ENCODE data around the gene SLC35A2. TPM values are rescaled to one million over a fixed set of nuclear protein-coding genes. Genes with fewer than 3 reads are reported as not detected.

SLC35A2 gene
- total RNA-seq, 2 experiments from 2014 or later: 14.8 to 15.3 TPM

- no peak for DNase-seq
- ChIA-PET POLR2A (interaction anchor here (0.6 kb wide), 2 partner anchors 15 to 101 kb away, joined by 3 read pairs; partner anchors contain the start of gene GRIPAP1), CTCF (no interaction called here)
- H3K4me1 Mint-ChIP-seq (ENCODE audit: low read depth): peaks cover 11% of the 10 kb centered on the region
- H3K36me3 Mint-ChIP-seq (ENCODE audit: low read depth): peaks cover 28% of the 10 kb centered on the region
- no peak overlapping the region for H3K27ac Mint-ChIP-seq
- no peaks in the 10 kb centered on the region for H3K9me3 Mint-ChIP-seq (ENCODE audit: insufficient read depth)
- no peaks in the 10 kb centered on the region for H3K27me3 Mint-ChIP-seq (ENCODE audit: low read depth)
- ATAC-seq: no peak
- H3K4me3 Mint-ChIP-seq: no peak overlapping the region
Measured at GRCh38 chrX:48901069-48901468, 10.4 kb downstream of the SLC35A2 start.

DNA sequence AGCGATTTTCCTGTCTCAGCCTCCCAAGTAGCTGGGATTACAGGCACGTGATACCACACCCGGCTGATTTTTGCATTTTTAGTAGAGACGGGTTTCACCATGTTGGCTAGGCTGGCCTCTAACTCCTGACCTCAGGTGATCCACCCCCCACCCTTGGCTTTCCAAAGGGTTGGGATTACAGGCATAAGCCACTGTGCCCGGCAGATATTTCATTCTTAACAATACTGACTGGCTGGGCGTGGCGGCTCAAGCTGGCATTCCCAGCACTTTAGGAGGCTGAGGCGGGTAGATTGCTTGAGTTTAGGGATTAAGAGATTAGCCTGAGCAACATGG is 12.4 kb downstream of the SLC35A2 start:
- Mint-ChIP-seq H3K4me3 (peak overlapping the region; percentile 80), H3K4me1 (ENCODE audit: low read depth) (peaks cover 17% of the 10 kb centered on the region), H3K27me3 (ENCODE audit: low read depth) (no peaks in the 10 kb centered on the region), H3K27ac (no peak overlapping the region), H3K9me3 (ENCODE audit: insufficient read depth) (no peaks in the 10 kb centered on the region), H3K36me3 (ENCODE audit: low read depth) (peaks cover 34% of the 10 kb centered on the region)
- DNase-seq (no peak), ATAC-seq (no peak)
- POLR2A ChIA-PET: interaction anchor here (2.6 kb wide), 1 partner anchor 39 kb away, joined by 14 read pairs; no protein-coding TSS in a partner anchor
- CTCF ChIA-PET: interaction anchor here (2.4 kb wide), 1 partner anchor 251 kb away, joined by 8 read pairs; no protein-coding TSS in a partner anchor

DNA sequence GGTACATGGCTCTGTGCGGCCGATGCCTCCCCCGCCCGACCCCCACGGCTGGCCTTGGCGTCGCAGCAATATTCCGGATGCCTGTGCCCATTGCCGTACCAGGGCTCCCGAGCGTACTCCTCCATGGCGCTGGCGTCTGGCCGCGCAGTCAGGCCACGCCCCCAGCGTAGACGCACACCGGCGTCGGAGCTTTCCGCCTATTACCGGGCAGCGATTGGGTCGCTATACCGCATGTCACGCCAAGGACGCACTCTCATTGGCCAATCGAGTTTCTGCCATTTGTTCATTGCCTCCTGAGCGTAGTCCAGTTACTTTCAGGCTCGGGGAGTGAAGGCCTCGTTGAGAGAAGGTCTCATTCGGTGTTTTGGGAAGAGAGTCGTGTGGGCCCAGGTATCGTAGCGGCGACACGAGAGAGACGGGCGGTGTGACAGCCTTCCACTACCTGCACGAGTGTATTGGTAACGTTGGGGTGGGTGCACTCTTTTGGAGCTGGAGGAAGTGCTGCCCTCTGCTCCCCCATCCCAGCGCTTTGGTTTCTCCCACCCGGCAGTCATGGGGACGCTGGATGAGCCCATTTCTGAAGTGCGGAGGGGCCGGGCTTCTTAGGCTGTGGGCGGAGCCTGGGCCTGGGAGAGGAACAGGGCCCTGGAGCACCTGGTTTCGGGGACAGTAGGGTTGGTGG is 13.7 kb downstream of the SLC35A2 start, which contains the start of the genes PQBP1 and TIMM17B:
Gene PQBP1 (plus strand): TSS at position 306 of the 682 bp plus-strand sequence. CDS start 580 bp downstream, outside the sequence.
Gene TIMM17B (minus strand): TSS at position 144 of the 682 bp plus-strand sequence. CDS start 19 bp downstream, at position 125.
- Mint-ChIP-seq H3K4me3 (peak within 1 kb of the TSS; percentile 80), H3K4me1 (ENCODE audit: low read depth) (peaks cover 17% of the 10 kb centered on the region), H3K9me3 (ENCODE audit: insufficient read depth) (no peaks in the 10 kb centered on the region), H3K27ac (peak within 1 kb of the TSS; percentile 99), H3K36me3 (ENCODE audit: low read depth) (peaks cover 27% of the 10 kb centered on the region), H3K27me3 (ENCODE audit: low read depth) (no peaks in the 10 kb centered on the region)
- DNase-seq: peak; percentile 92
- ChIA-PET CTCF (interaction anchor here (0.7 to 2.4 kb wide), 9 partner anchors 18 to 295 kb away, joined by 3 to 8 read pairs (median 3); no protein-coding TSS in a partner anchor), POLR2A (interaction anchor here (0.6 to 2.6 kb wide), 10 partner anchors 9 to 271 kb away, joined by 3 to 14 read pairs (median 4); partner anchors contain the start of genes SLC35A2 and WAS)
- peak; percentile 95 for ATAC-seq

- peaks cover 20% of the 10 kb centered on the region for H3K4me1 Mint-ChIP-seq (ENCODE audit: low read depth)
- no peaks in the 10 kb centered on the region for H3K27me3 Mint-ChIP-seq (ENCODE audit: low read depth)
- H3K27ac Mint-ChIP-seq: peak overlapping the region; percentile 99
- ChIA-PET POLR2A (interaction anchor here (1.0 to 2.6 kb wide), 8 partner anchors 10 to 225 kb away, joined by 3 to 14 read pairs (median 6); partner anchors contain the start of gene SLC35A2), CTCF (interaction anchor here (1.0 to 2.4 kb wide), 7 partner anchors 43 to 296 kb away, joined by 3 to 8 read pairs (median 3); no protein-coding TSS in a partner anchor)
- no peaks in the 10 kb centered on the region for H3K9me3 Mint-ChIP-seq (ENCODE audit: insufficient read depth)
- H3K4me3 Mint-ChIP-seq: peak overlapping the region; percentile 80
- peaks cover 24% of the 10 kb centered on the region for H3K36me3 Mint-ChIP-seq (ENCODE audit: low read depth)
- peak; percentile 19 for ATAC-seq
- peak; percentile 65 for DNase-seq
Measured at GRCh38 chrX:48897157-48897624, 14.3 kb downstream of the SLC35A2 start.

- no peaks in the 10 kb centered on the region for H3K27me3 Mint-ChIP-seq (ENCODE audit: low read depth)
- CTCF ChIA-PET: interaction anchor here (2.4 kb wide), 1 partner anchor 248 kb away, joined by 8 read pairs; no protein-coding TSS in a partner anchor
- no peaks in the 10 kb centered on the region for H3K9me3 Mint-ChIP-seq (ENCODE audit: insufficient read depth)
- POLR2A ChIA-PET: interaction anchor here (2.6 kb wide), 1 partner anchor 41 kb away, joined by 14 read pairs; no protein-coding TSS in a partner anchor
- DNase-seq (no peak), ATAC-seq (no peak)
- H3K27ac Mint-ChIP-seq: peak overlapping the region; percentile 99
- H3K36me3 Mint-ChIP-seq (ENCODE audit: low read depth): peaks cover 20% of the 10 kb centered on the region
- peaks cover 26% of the 10 kb centered on the region for H3K4me1 Mint-ChIP-seq (ENCODE audit: low read depth)
- peak overlapping the region; percentile 80 for H3K4me3 Mint-ChIP-seq
Measured at GRCh38 chrX:48896611-48897011, 14.8 kb downstream of the SLC35A2 start.

- ChIA-PET POLR2A (no interaction called here), CTCF (no interaction called here)
- Mint-ChIP-seq H3K4me3 (no peak overlapping the region), H3K27me3 (ENCODE audit: low read depth) (no peaks in the 10 kb centered on the region), H3K27ac (no peak overlapping the region), H3K4me1 (ENCODE audit: low read depth) (peaks cover 34% of the 10 kb centered on the region), H3K36me3 (ENCODE audit: low read depth) (peaks cover 17% of the 10 kb centered on the region), H3K9me3 (ENCODE audit: insufficient read depth) (no peaks in the 10 kb centered on the region)
- no peak for ATAC-seq
- DNase-seq: no peak
Measured at GRCh38 chrX:48894891-48895290, 16.6 kb downstream of the SLC35A2 start.

DNA sequence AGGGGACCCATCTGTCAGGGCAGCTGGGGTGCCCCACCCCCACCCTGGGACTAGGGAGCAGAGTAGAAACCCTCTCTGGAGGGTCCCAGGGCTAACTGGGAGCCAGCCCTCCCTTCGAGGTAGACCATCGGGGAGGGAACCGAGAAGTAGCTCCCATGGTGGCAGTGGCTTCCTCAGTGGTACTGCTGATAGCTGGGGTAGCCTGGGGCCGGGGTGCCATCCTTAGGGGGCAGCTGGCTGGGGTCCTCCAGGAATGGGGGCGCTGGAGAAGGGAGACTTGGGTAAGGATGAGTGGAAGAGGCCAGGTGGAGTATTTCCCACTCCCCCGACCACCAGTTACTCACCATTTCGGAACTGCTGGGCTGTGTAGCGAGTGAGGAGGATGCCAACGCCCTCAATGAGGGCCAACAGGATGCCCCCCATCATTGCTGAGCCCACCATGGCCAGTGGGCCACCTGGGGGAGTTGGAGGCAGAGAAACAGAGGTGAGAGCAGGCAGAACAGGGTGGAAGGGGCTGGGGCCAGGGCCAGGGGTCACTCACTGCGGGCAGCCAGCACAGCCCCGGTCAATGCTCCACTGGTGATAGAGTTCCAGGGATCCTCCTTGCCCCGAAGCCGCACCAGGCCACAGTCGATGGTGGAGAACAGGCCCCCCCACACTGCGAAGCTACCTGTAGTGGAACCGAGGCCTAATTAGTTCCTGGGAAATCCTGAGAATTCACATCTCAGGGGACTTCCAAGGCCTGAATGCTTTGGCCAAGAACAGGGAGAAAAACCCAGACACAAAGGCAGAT is 17.7 kb downstream of the SLC35A2 start:
- Mint-ChIP-seq H3K27ac (no peak overlapping the region), H3K4me3 (no peak overlapping the region), H3K27me3 (ENCODE audit: low read depth) (no peaks in the 10 kb centered on the region), H3K36me3 (ENCODE audit: low read depth) (peaks cover 14% of the 10 kb centered on the region), H3K9me3 (ENCODE audit: insufficient read depth) (no peaks in the 10 kb centered on the region), H3K4me1 (ENCODE audit: low read depth) (peaks cover 32% of the 10 kb centered on the region)
- POLR2A ChIA-PET: interaction anchor here (0.9 kb wide), 1 partner anchor 44 kb away, joined by 4 read pairs; no protein-coding TSS in a partner anchor
- DNase-seq (no peak), ATAC-seq (no peak)
- CTCF ChIA-PET: interaction anchor here (0.9 kb wide), 1 partner anchor 245 kb away, joined by 3 read pairs; no protein-coding TSS in a partner anchor

- no peak for ATAC-seq
- Mint-ChIP-seq H3K4me3 (no peak overlapping the region), H3K27me3 (ENCODE audit: low read depth) (no peaks in the 10 kb centered on the region), H3K9me3 (ENCODE audit: insufficient read depth) (no peaks in the 10 kb centered on the region), H3K4me1 (ENCODE audit: low read depth) (peaks cover 31% of the 10 kb centered on the region), H3K27ac (no peak overlapping the region), H3K36me3 (ENCODE audit: low read depth) (peaks cover 8% of the 10 kb centered on the region)
- ChIA-PET POLR2A (no interaction called here), CTCF (interaction anchor here (0.9 to 1.3 kb wide), 2 partner anchors 147 to 245 kb away, joined by 3 to 4 read pairs; no protein-coding TSS in a partner anchor)
- no peak for DNase-seq
Measured at GRCh38 chrX:48892896-48893295, 18.6 kb downstream of the SLC35A2 start.

- ATAC-seq (peak; percentile 91), DNase-seq (peak; percentile 82)
- H3K27ac Mint-ChIP-seq: peak overlapping the region; percentile 52
- ChIA-PET CTCF (interaction anchor here (0.6 to 2.4 kb wide), 9 partner anchors 9 to 276 kb away, joined by 3 to 11 read pairs (median 3); partner anchors contain the start of gene SLC35A2), POLR2A (interaction anchor here (1.0 to 1.6 kb wide), 4 partner anchors 20 to 55 kb away, joined by 3 to 5 read pairs (median 4); partner anchors contain the start of gene SLC35A2)
- no peaks in the 10 kb centered on the region for H3K27me3 Mint-ChIP-seq (ENCODE audit: low read depth)
- H3K4me3 Mint-ChIP-seq: peak overlapping the region; percentile 78
- peaks cover 27% of the 10 kb centered on the region for H3K4me1 Mint-ChIP-seq (ENCODE audit: low read depth)
- peaks cover 8% of the 10 kb centered on the region for H3K36me3 Mint-ChIP-seq (ENCODE audit: low read depth)
- no peaks in the 10 kb centered on the region for H3K9me3 Mint-ChIP-seq (ENCODE audit: insufficient read depth)
Measured at GRCh38 chrX:48891402-48892288, 19.8 kb downstream of the SLC35A2 start.

DNA sequence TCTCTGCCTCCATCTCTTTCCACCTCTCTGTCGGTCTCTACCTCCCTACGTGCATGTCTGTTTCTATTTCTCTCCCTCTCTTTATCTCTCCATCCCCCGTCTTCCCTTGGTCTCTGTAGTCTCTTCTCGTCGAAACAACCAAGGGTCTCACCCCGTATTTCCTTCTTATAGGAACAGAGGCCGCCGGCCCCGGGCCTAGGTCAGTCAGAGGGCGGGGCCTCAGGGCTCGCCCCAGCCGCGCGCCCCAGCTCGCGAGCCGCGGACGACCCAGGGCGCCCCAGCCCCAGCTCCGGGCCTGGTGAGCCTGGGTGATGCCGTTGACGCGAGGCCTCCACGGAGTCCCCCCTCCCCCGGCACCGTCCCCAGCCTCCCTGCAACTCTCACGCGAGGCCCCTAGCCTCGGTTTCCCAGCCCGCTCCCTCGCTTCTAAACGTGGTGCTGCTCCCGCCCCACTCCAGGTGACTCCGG is 20.5 kb downstream of the SLC35A2 start:
- no peaks in the 10 kb centered on the region for H3K9me3 Mint-ChIP-seq (ENCODE audit: insufficient read depth)
- H3K27ac Mint-ChIP-seq: peak overlapping the region; percentile 61
- ChIA-PET CTCF (interaction anchor here (0.6 to 2.4 kb wide), 8 partner anchors 9 to 276 kb away, joined by 3 to 11 read pairs (median 3); partner anchors contain the start of gene SLC35A2), POLR2A (interaction anchor here (1.0 to 1.6 kb wide), 4 partner anchors 21 to 55 kb away, joined by 3 to 5 read pairs (median 4); partner anchors contain the start of gene SLC35A2)
- peaks cover 8% of the 10 kb centered on the region for H3K36me3 Mint-ChIP-seq (ENCODE audit: low read depth)
- H3K4me3 Mint-ChIP-seq: peak overlapping the region; percentile 78
- DNase-seq (no peak), ATAC-seq (peak; percentile 46)
- peaks cover 2% of the 10 kb centered on the region for H3K27me3 Mint-ChIP-seq (ENCODE audit: low read depth)
- H3K4me1 Mint-ChIP-seq (ENCODE audit: low read depth): peaks cover 23% of the 10 kb centered on the region
